SK-N-SH (cell line): ENCODE results near the gene FBXO31. TPM values are rescaled to one million over a fixed set of nuclear protein-coding genes. Genes with fewer than 3 reads are reported as not detected.

Experiments used
- CTCF ChIA-PET: fragments of 300-600, 350-600 bp; formaldehyde crosslinking; extraction: SDS; loops from one replicate; lab custom pipeline; 2021; lab: Yijun Ruan, JAX
- POLR2A ChIA-PET: fragments of 350-600 bp; sonication (Branson Sonifier 250); formaldehyde crosslinking; extraction: SDS; loops from one replicate; lab custom pipeline; 2020; ENCODE audit warnings: antibody characterized with exemption, inconsistent platforms; lab: Yijun Ruan, JAX
- DNase-seq: peaks from one replicate; pipeline ENCODE4 v3.0.0; 2012
- H2AFZ ChIP-seq: fragments of 200-600 bp; sonication (generic); 2 replicates; pipeline ENCODE4 v1.8.1; 2016; ENCODE audit warnings: antibody characterized with exemption, mild to moderate bottlenecking, low read depth
- H3F3A ChIP-seq: fragments of 200-600 bp; sonication (generic); replicated peaks from 2 replicates; pipeline ENCODE3; 2016; ENCODE audit warnings: antibody characterized with exemption, mild to moderate bottlenecking; ENCODE audit not compliant: insufficient read depth
- H3K27ac ChIP-seq, 2 experiments: fragments of 200-500 bp in 1 of 2; fragments of 200-600 bp in 1 of 2; sonication (Bioruptor generic) in 1 of 2; sonication (generic), shearing (Covaris generic) in 1 of 2; 2 replicates each; pipeline versions ENCODE4 v1.5.1 to v1.6.1; 2014 to 2016; ENCODE audit warnings: low read depth in 2 of 2, inconsistent platforms in 1 of 2, low read length in 1 of 2, mild to moderate bottlenecking in 1 of 2, mixed read lengths in 1 of 2
- H3K27me3 ChIP-seq: fragments of 200-600 bp; sonication (generic), shearing (Covaris generic); 2 replicates; pipeline ENCODE4 v1.6.1; 2016; ENCODE audit warnings: mixed run types; ENCODE audit not compliant: insufficient read depth
- H3K36me3 ChIP-seq, 2 experiments: fragments of 200-500 bp in 1 of 2; fragments of 200-600 bp in 1 of 2; sonication (Bioruptor generic) in 1 of 2; sonication (generic) in 1 of 2; replicated peaks in 1 of 2; 2 replicates each; pipeline versions ENCODE3 to v1.5.1; 2014 to 2016; ENCODE audit warnings: low read length in 1 of 2, mild to moderate bottlenecking in 1 of 2; ENCODE audit not compliant: insufficient read depth in 2 of 2, control insufficient read depth in 1 of 2
- H3K4me1 ChIP-seq, 2 experiments: fragments of 200-500 bp in 1 of 2; fragments of 200-600 bp in 1 of 2; sonication (Bioruptor generic) in 1 of 2; sonication (generic), shearing (Covaris generic) in 1 of 2; 2 replicates each; pipeline versions ENCODE4 v1.5.1 to v1.6.1; 2014 to 2016; ENCODE audit warnings: low read depth in 1 of 2, low read length in 1 of 2, mixed run types in 1 of 2; ENCODE audit not compliant: insufficient read depth in 2 of 2, control insufficient read depth in 1 of 2
- H3K4me2 ChIP-seq: fragments of 200-600 bp; sonication (generic), shearing (Covaris generic); 2 replicates; pipeline ENCODE4 v1.6.1; 2017; ENCODE audit warnings: mixed run types
- H3K4me3 ChIP-seq, 2 experiments: fragments of 200-500 bp in 1 of 2; fragments of 200-600 bp in 1 of 2; sonication (Bioruptor generic) in 1 of 2; sonication (generic), shearing (Covaris generic) in 1 of 2; 2 replicates each; pipeline versions ENCODE4 v1.5.1 to v1.8.1; 2014 to 2016; ENCODE audit warnings: low read depth in 2 of 2, inconsistent platforms in 1 of 2, low read length in 1 of 2, mild to moderate bottlenecking in 1 of 2, mixed read lengths in 1 of 2, moderate library complexity in 1 of 2
- H3K79me2 ChIP-seq: fragments of 200-600 bp; sonication (generic); 2 replicates; pipeline ENCODE4 v1.8.1; 2017; ENCODE audit warnings: mild to moderate bottlenecking; ENCODE audit not compliant: insufficient read depth
- H3K9ac ChIP-seq: fragments of 200-600 bp; sonication (generic); 2 replicates; pipeline ENCODE4 v1.6.1; 2017; ENCODE audit warnings: mixed run types
- H3K9me2 ChIP-seq: fragments of 200-600 bp; sonication (generic); 2 replicates; pipeline ENCODE4 v1.6.1; 2017; ENCODE audit warnings: mixed run types
- H3K9me3 ChIP-seq: fragments of 200-600 bp; sonication (generic); 2 replicates; pipeline ENCODE4 v1.6.1; 2017; ENCODE audit warnings: mixed run types, mild to moderate bottlenecking, moderate library complexity
- H4K20me1 ChIP-seq: fragments of 200-600 bp; sonication (generic); 2 replicates; pipeline ENCODE4 v1.6.1; 2017; ENCODE audit warnings: mild to moderate bottlenecking, mixed run types; ENCODE audit not compliant: insufficient read depth
- ELF1 ChIP-seq: IDR thresholded peaks from 2 replicates; pipeline ENCODE4 v1.4.0; 2012
- FOSL2 ChIP-seq: IDR thresholded peaks from 2 replicates; pipeline ENCODE4 v1.4.0; 2012; ENCODE audit warnings: low read depth, mild to moderate bottlenecking, moderate library complexity, borderline replicate concordance
- FOXJ3 ChIP-seq: sonication (generic); formaldehyde crosslinking; IDR thresholded peaks from 2 replicates; pipeline ENCODE4 v1.5.1; 2020; ENCODE audit warnings: mild to moderate bottlenecking, missing genetic modification reagents
- FOXM1 ChIP-seq: IDR thresholded peaks from 2 replicates; pipeline ENCODE4 v1.4.0; 2012; ENCODE audit warnings: low read depth, mild to moderate bottlenecking
- GATA2 ChIP-seq: sonication (generic); formaldehyde crosslinking; IDR thresholded peaks from 2 replicates; pipeline ENCODE4 v1.5.0; 2020; ENCODE audit warnings: mild to moderate bottlenecking, missing genetic modification reagents
- JUND ChIP-seq: IDR thresholded peaks from 2 replicates; pipeline ENCODE4 v1.4.0; 2012
- MEF2A ChIP-seq: IDR thresholded peaks from 2 replicates; pipeline ENCODE4 v1.4.0; 2012; ENCODE audit warnings: low read depth, borderline replicate concordance
- MXI1 ChIP-seq: IDR thresholded peaks from 2 replicates; pipeline ENCODE4 v1.6.1; 2012; ENCODE audit warnings: mild to moderate bottlenecking, low read depth, low read length, improper control_type of control experiment
- NFIC ChIP-seq: IDR thresholded peaks from 2 replicates; pipeline ENCODE4 v1.4.0; 2012; ENCODE audit warnings: borderline replicate concordance
- NRF1 ChIP-seq: IDR thresholded peaks from 2 replicates; pipeline ENCODE4 v1.6.1; 2012; ENCODE audit warnings: low read depth, mild to moderate bottlenecking, low read length
- POLR2AphosphoS5 ChIP-seq: IDR thresholded peaks from 2 replicates; pipeline ENCODE4 v1.6.1; 2012; ENCODE audit warnings: low read depth, low read length
- RAD21 ChIP-seq: IDR thresholded peaks from 2 replicates; pipeline ENCODE4 v1.6.1; 2012; ENCODE audit warnings: mild to moderate bottlenecking, low read length
- RCOR1 ChIP-seq: fragments of 150-350 bp; IDR thresholded peaks from 2 replicates; pipeline ENCODE4 v1.6.1; 2017; ENCODE audit warnings: antibody characterized with exemption, low read length
- RFX5 ChIP-seq: IDR thresholded peaks from 2 replicates; pipeline ENCODE4 v1.6.1; 2012; ENCODE audit warnings: mild to moderate bottlenecking, improper control_type of control experiment, low read length
- SIN3A ChIP-seq: IDR thresholded peaks from 2 replicates; pipeline ENCODE4 v1.6.1; 2012; ENCODE audit warnings: low read depth, mild to moderate bottlenecking, low read length, moderate library complexity, borderline replicate concordance
- SMC3 ChIP-seq: IDR thresholded peaks from 2 replicates; pipeline ENCODE4 v1.6.1; 2012; ENCODE audit warnings: low read depth, low read length, improper control_type of control experiment
- TCF12 ChIP-seq: IDR thresholded peaks from 2 replicates; pipeline ENCODE4 v1.4.0; 2012
- TEAD4 ChIP-seq: IDR thresholded peaks from 2 replicates; pipeline ENCODE4 v1.4.0; 2012; ENCODE audit warnings: mild to moderate bottlenecking, borderline replicate concordance; ENCODE audit not compliant: insufficient read depth
- USF1 ChIP-seq: IDR thresholded peaks from 2 replicates; pipeline ENCODE4 v1.4.0; 2012; ENCODE audit warnings: low read depth, borderline replicate concordance
- USF2 ChIP-seq: fragments of 150-350 bp; IDR thresholded peaks from 2 replicates; pipeline ENCODE4 v1.6.1; 2017; ENCODE audit warnings: antibody characterized with exemption, low read length, low read depth, borderline replicate concordance
- YY1 ChIP-seq: IDR thresholded peaks from 2 replicates; pipeline ENCODE4 v1.4.0; 2012; ENCODE audit warnings: low read depth, mild to moderate bottlenecking
- WGBS: methylation state at CpG from one replicate; pipeline ENCODE4 v1.1.6; 2017; ENCODE audit warnings: low lambda C conversion rate; 5-methylcytosine and 5-hydroxymethylcytosine counted together
- polyA plus RNA-seq, 3 experiments: library from polyadenylated mRNA; depleted of rRNA; stranded (reverse); fragments of >200 nt; gene quantifications; 2 replicates each; pipeline ENCODE4 v1.2.3, GENCODE V29; 2012
- TF ChIP-seq, protein P1 (sequence below): IDR thresholded peaks from 2 replicates; pipeline ENCODE4 v1.4.0; 2012; ENCODE audit warnings: low read depth

Gene FBXO31
- polyA plus RNA-seq, 1 of the 3 experiments (the other 2 are of a cell fraction) = 14.2 TPM

GRCh38 chr16:87351320-87351698 is 32.3 kb downstream of the FBXO31 start:
- no peaks in the 10 kb centered on the region for H4K20me1 ChIP-seq
- DNase-seq = peak; percentile 70
- H3K4me1 ChIP-seq = peaks cover 0 to 30% of the 10 kb centered on the region in 2 experiments; a peak in 3 of 4 replicates
- no peak overlapping the region for H3K4me3 ChIP-seq
- 56% methylated on average over 7 of the region's 9 CpGs for WGBS
- peaks cover 3% of the 10 kb centered on the region for H3F3A ChIP-seq
- no peak overlapping the region for H3K9ac ChIP-seq
- H3K27ac ChIP-seq = peak overlapping the region; percentile 6 to 77; a peak in 3 of 4 replicates
- no peak for TF ChIP-seq ELF1
- no peak for TF ChIP-seq FOXM1
- no peak for TF ChIP-seq SIN3A
- TF ChIP-seq SMC3 = no peak
- no peak for TF ChIP-seq YY1
- TF ChIP-seq FOXJ3 (CRISPR knock-in tag) = no peak
- TF ChIP-seq MEF2A = no peak
- TF ChIP-seq MXI1 = no peak
- no peak for TF ChIP-seq USF2
- no peak for TF ChIP-seq NRF1
- TF ChIP-seq FOSL2 = no peak
- no peak for TF ChIP-seq JUND
- TF ChIP-seq NFIC = no peak
- TF ChIP-seq GATA2 (CRISPR knock-in tag) = no peak
- TF ChIP-seq RFX5 = no peak
- TF ChIP-seq, protein P1, sequence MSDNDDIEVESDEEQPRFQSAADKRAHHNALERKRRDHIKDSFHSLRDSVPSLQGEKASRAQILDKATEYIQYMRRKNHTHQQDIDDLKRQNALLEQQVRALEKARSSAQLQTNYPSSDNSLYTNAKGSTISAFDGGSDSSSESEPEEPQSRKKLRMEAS = no peak
- TF ChIP-seq RAD21 = no peak
- no peak for TF ChIP-seq TCF12
- H2AFZ ChIP-seq = no peak overlapping the region
- no peaks in the 10 kb centered on the region for H3K9me2 ChIP-seq
- H3K4me2 ChIP-seq = peak overlapping the region; percentile 43; the same call in 1 of the 2 replicates
- H3K27me3 ChIP-seq = no peaks in the 10 kb centered on the region
- POLR2A ChIA-PET = interaction anchor here (1.2 to 1.6 kb wide), 2 partner anchors 9 to 34 kb away, joined by 4 read pairs; partner anchors contain the start of gene C16orf95
- CTCF ChIA-PET = interaction anchor here (0.7 to 1.8 kb wide), 3 partner anchors 22 to 1530 kb away, joined by 3 to 5 read pairs (median 4); partner anchors contain the start of gene C16orf95
- peaks cover 6 to 9% of the 10 kb centered on the region in 2 experiments for H3K36me3 ChIP-seq
- H3K79me2 ChIP-seq = peaks cover 14% of the 10 kb centered on the region; the same call in 1 of the 2 replicates
- no peaks in the 10 kb centered on the region for H3K9me3 ChIP-seq

- peaks cover 6 to 9% of the 10 kb centered on the region in 2 experiments for H3K36me3 ChIP-seq
- peak overlapping the region; percentile 6 to 77; a peak in 3 of 4 replicates for H3K27ac ChIP-seq
- ChIA-PET POLR2A (interaction anchor here (0.6 to 1.6 kb wide), 2 partner anchors 34 to 429 kb away, joined by 3 to 4 read pairs; partner anchors contain the start of gene C16orf95), CTCF (interaction anchor here (0.7 to 1.8 kb wide), 3 partner anchors 23 to 1530 kb away, joined by 3 to 5 read pairs (median 4); partner anchors contain the start of gene C16orf95)
- H3K9me3 ChIP-seq = no peaks in the 10 kb centered on the region
- no peaks in the 10 kb centered on the region for H4K20me1 ChIP-seq
- WGBS = 40% methylated on average over 23 of the region's 23 CpGs
- peaks cover 3% of the 10 kb centered on the region for H3F3A ChIP-seq
- no peaks in the 10 kb centered on the region for H3K27me3 ChIP-seq
- H3K4me3 ChIP-seq = peak overlapping the region in 1 of 2 experiments; percentile 1; a peak in 1 of 4 replicates
- H2AFZ ChIP-seq = no peak overlapping the region
- H3K9ac ChIP-seq = no peak overlapping the region
- H3K9me2 ChIP-seq = no peaks in the 10 kb centered on the region
- peak overlapping the region; percentile 43; the same call in 1 of the 2 replicates for H3K4me2 ChIP-seq
- peaks cover 14% of the 10 kb centered on the region; the same call in 1 of the 2 replicates for H3K79me2 ChIP-seq
- peaks cover 0 to 30% of the 10 kb centered on the region in 2 experiments; a peak in 3 of 4 replicates for H3K4me1 ChIP-seq
- TF ChIP-seq TCF12 = peak; percentile 68
- no peak for TF ChIP-seq USF1
- peak; percentile 47; the same call in 1 of the 2 replicates for TF ChIP-seq RCOR1
- no peak for TF ChIP-seq TEAD4
- 0 out of 2 replicates have a peak, but pooled peaks have one; percentile 17 for TF ChIP-seq POLR2AphosphoS5
- peak; percentile 96 for TF ChIP-seq MXI1
- peak; percentile 18; the same call in 1 of the 2 replicates for TF ChIP-seq FOSL2
- DNase-seq = peak; percentile 85
Measured at GRCh38 chr16:87350681-87351319, 32.8 kb downstream of the FBXO31 start.
